IMR-90 (cell line): Measurements from ENCODE around the gene WDR49. TPM values are rescaled to one million over a fixed set of nuclear protein-coding genes. Genes with fewer than 3 reads are reported as not detected.

Experiments used
- ATAC-seq: fragments of 200-7000 bp; cut with Tn5 transposase; 2 replicates; pipeline ENCODE4 v1.9.1; 2020; ENCODE audit warnings: low read depth, mild to moderate bottlenecking, moderate library complexity
- BruUV-seq: library from RNA; stranded (reverse); fragments of 400-500 nt; replicated peaks from 2 replicates; lab custom pipeline; 2021; lab: Mats Ljungman, UMichigan
- CTCF ChIA-PET: fragments of 300-600 bp; formaldehyde crosslinking; extraction: SDS; loops from one replicate; lab custom pipeline; 2021; ENCODE audit warnings: antibody characterized with exemption; lab: Yijun Ruan, JAX
- POLR2A ChIA-PET: fragments of 300-600 bp; sonication (Branson Sonifier 250); formaldehyde crosslinking; loops from one replicate; lab custom pipeline; 2022; ENCODE audit warnings: antibody characterized with exemption; ENCODE audit not compliant: unreplicated experiment; lab: Charles Lee
- DNase-seq: peaks from one replicate; pipeline ENCODE4 v3.0.0; 2013
- H2AFZ ChIP-seq: replicated peaks from 2 replicates; pipeline ENCODE3; 2013; ENCODE audit warnings: low read length, mild to moderate bottlenecking; ENCODE audit not compliant: poor library complexity
- H2AK5ac ChIP-seq: 2 replicates; pipeline ENCODE4 v1.6.1; 2013; ENCODE audit warnings: low read depth, low read length, inconsistent platforms
- H2AK9ac ChIP-seq: replicated peaks from 2 replicates; pipeline ENCODE3; 2013; ENCODE audit warnings: mild to moderate bottlenecking, low read depth, low read length, moderate library complexity; ENCODE audit not compliant: poor library complexity
- H2BK120ac ChIP-seq: 2 replicates; pipeline ENCODE4 v1.6.1; 2013; ENCODE audit warnings: low read depth, low read length, inconsistent platforms
- H2BK15ac ChIP-seq: 3 replicates; pipeline ENCODE4 v1.6.1; 2013; ENCODE audit warnings: low read depth, low read length, inconsistent platforms
- H2BK20ac ChIP-seq: 2 replicates; pipeline ENCODE4 v1.6.1; 2013; ENCODE audit warnings: low read depth, mild to moderate bottlenecking, inconsistent platforms, low read length, moderate library complexity
- H2BK5ac ChIP-seq: 2 replicates; pipeline ENCODE4 v1.6.1; 2013; ENCODE audit warnings: mild to moderate bottlenecking, low read depth, low read length, inconsistent platforms; ENCODE audit not compliant: poor library complexity, severe bottlenecking
- H3K14ac ChIP-seq: replicated peaks from 2 replicates; pipeline ENCODE4 v1.6.1; 2013; ENCODE audit warnings: low read depth, low read length, inconsistent platforms
- H3K18ac ChIP-seq: 2 replicates; pipeline ENCODE4 v1.6.1; 2013; ENCODE audit warnings: low read depth, low read length, control low read depth
- H3K23ac ChIP-seq: 2 replicates; pipeline ENCODE4 v1.6.1; 2013; ENCODE audit warnings: low read depth, low read length, inconsistent platforms
- H3K27ac ChIP-seq: 2 replicates; pipeline ENCODE4 v1.5.1; 2013; ENCODE audit warnings: mild to moderate bottlenecking, control low read depth, low read length; ENCODE audit not compliant: insufficient read depth
- H3K27me3 ChIP-seq: 2 replicates; pipeline ENCODE4 v1.6.1; 2013; ENCODE audit warnings: low read length; ENCODE audit not compliant: control insufficient read depth, insufficient read depth
- H3K36me3 ChIP-seq: 2 replicates; pipeline ENCODE4 v1.6.1; 2013; ENCODE audit warnings: low read length, mixed read lengths; ENCODE audit not compliant: control insufficient read depth, insufficient read depth
- H3K4ac ChIP-seq: 2 replicates; pipeline ENCODE4 v1.6.1; 2013; ENCODE audit warnings: low read depth, low read length, inconsistent platforms
- H3K4me1 ChIP-seq: 2 replicates; pipeline ENCODE4 v1.6.1; 2013; ENCODE audit warnings: low read length, mixed read lengths; ENCODE audit not compliant: control insufficient read depth, insufficient read depth
- H3K4me2 ChIP-seq: 2 replicates; pipeline ENCODE4 v1.6.1; 2013; ENCODE audit warnings: low read depth, mild to moderate bottlenecking, control low read depth, low read length, moderate library complexity
- H3K4me3 ChIP-seq: 2 replicates; pipeline ENCODE4 v1.5.1; 2013; ENCODE audit warnings: low read depth, mild to moderate bottlenecking, control low read depth, low read length, moderate library complexity; ENCODE audit not compliant: insufficient read depth
- H3K56ac ChIP-seq: 2 replicates; pipeline ENCODE4 v1.6.1; 2013; ENCODE audit warnings: low read length, inconsistent platforms; ENCODE audit not compliant: insufficient read depth; ENCODE audit errors: extremely low read depth
- H3K79me1 ChIP-seq, 2 experiments: 2 replicates each; pipeline ENCODE4 v1.6.1; 2013; ENCODE audit warnings: low read length in 2 of 2, inconsistent platforms in 1 of 2, low read depth in 1 of 2
- H3K9ac ChIP-seq: 2 replicates; pipeline ENCODE4 v1.6.1; 2013; ENCODE audit warnings: low read depth, low read length, control low read depth
- H3K9me1 ChIP-seq: 2 replicates; pipeline ENCODE4 v1.6.1; 2013; ENCODE audit warnings: low read length, inconsistent platforms; ENCODE audit not compliant: insufficient read depth
- H3K9me3 ChIP-seq: 2 replicates; pipeline ENCODE4 v1.6.1; 2013; ENCODE audit warnings: low read length; ENCODE audit not compliant: control insufficient read depth, insufficient read depth
- H4K20me1 ChIP-seq: 2 replicates; pipeline ENCODE4 v1.6.1; 2013; ENCODE audit warnings: low read length, inconsistent platforms; ENCODE audit not compliant: insufficient read depth
- H4K5ac ChIP-seq: 2 replicates; pipeline ENCODE4 v1.6.1; 2013; ENCODE audit warnings: mild to moderate bottlenecking, low read depth, low read length, control low read depth
- H4K8ac ChIP-seq, 2 experiments: 2 replicates each; pipeline ENCODE4 v1.6.1; 2013; ENCODE audit warnings: low read depth in 2 of 2, low read length in 2 of 2, control low read depth in 1 of 2, inconsistent platforms in 1 of 2
- H4K91ac ChIP-seq: 2 replicates; pipeline ENCODE4 v1.6.1; 2013; ENCODE audit warnings: low read depth, low read length, inconsistent platforms; ENCODE audit not compliant: insufficient read depth
- BHLHE40 ChIP-seq: fragments of 150-350 bp; IDR thresholded peaks from 2 replicates; pipeline ENCODE4 v1.6.1; 2016; ENCODE audit warnings: mild to moderate bottlenecking, low read depth, low read length
- CEBPB ChIP-seq: IDR thresholded peaks from 2 replicates; pipeline ENCODE4 v1.6.1; 2012; ENCODE audit warnings: low read depth, low read length, improper control_type of control experiment
- CHD1 ChIP-seq: IDR thresholded peaks from 2 replicates; pipeline ENCODE4 v1.6.1; 2012; ENCODE audit warnings: low read depth, low read length, improper control_type of control experiment
- MAFK ChIP-seq: IDR thresholded peaks from 2 replicates; pipeline ENCODE4 v1.6.1; 2012; ENCODE audit warnings: low read depth, low read length, improper control_type of control experiment
- MAZ ChIP-seq: IDR thresholded peaks from 2 replicates; pipeline ENCODE4 v1.6.1; 2012; ENCODE audit warnings: low read depth, mild to moderate bottlenecking, low read length, improper control_type of control experiment, moderate library complexity, borderline replicate concordance
- MXI1 ChIP-seq: IDR thresholded peaks from 2 replicates; pipeline ENCODE4 v1.6.1; 2012; ENCODE audit warnings: low read depth, mild to moderate bottlenecking, low read length, moderate library complexity, borderline replicate concordance
- NFE2L2 ChIP-seq: fragments of 150-350 bp; IDR thresholded peaks from 2 replicates; pipeline ENCODE4 v1.6.1; 2016; ENCODE audit warnings: low read depth, mild to moderate bottlenecking, low read length
- RCOR1 ChIP-seq: IDR thresholded peaks from 2 replicates; pipeline ENCODE4 v1.6.1; 2012; ENCODE audit warnings: mild to moderate bottlenecking, low read length, improper control_type of control experiment; ENCODE audit not compliant: insufficient replicate concordance
- RFX5 ChIP-seq: IDR thresholded peaks from 2 replicates; pipeline ENCODE4 v1.8.0; 2012; ENCODE audit warnings: low read depth, mild to moderate bottlenecking, low read length, moderate library complexity
- SMC3 ChIP-seq: fragments of 150-350 bp; IDR thresholded peaks from 2 replicates; pipeline ENCODE4 v1.6.1; 2016; ENCODE audit warnings: low read depth, mild to moderate bottlenecking, antibody characterized with exemption, low read length, moderate library complexity
- WGBS, 2 experiments: methylation state at CpG; one replicate each; pipeline versions ENCODE4 v1.1.5 to v1.1.7; 2013; ENCODE audit warnings: missing lambda C conversion rate in 2 of 2; ENCODE audit not compliant: insufficient read length in 1 of 2; ENCODE audit errors: extremely low coverage in 2 of 2; 5-methylcytosine and 5-hydroxymethylcytosine counted together
- dilution Hi-C: fragments of 300-500 bp; cut with HindIII; formaldehyde crosslinking; loops from one replicate; pipeline ENCODE4 v1.14.3; 2018; ENCODE audit warnings: low sequenced_read_pairs; ENCODE audit not compliant: unreplicated experiment
- in situ Hi-C: fragments of 300-500 bp; cut with MboI; formaldehyde crosslinking; loops from 3 replicates; pipeline ENCODE4 v1.14.3; 2019; ENCODE audit warnings: low sequenced_read_pairs, inconsistent platforms, mixed read lengths
- intact Hi-C: fragments of 100-400 bp; cut with micrococcal nuclease; formaldehyde crosslinking; loops from 2 replicates; pipeline ENCODE4 v1.10.0; 2022
- polyA plus RNA-seq, 3 experiments: library from polyadenylated mRNA; depleted of rRNA; stranded (reverse); fragments of >200 nt; gene quantifications; 2 replicates each; pipeline ENCODE4 v1.2.3, GENCODE V29; 2012; ENCODE audit warnings: low replicate concordance in 1 of 3
- total RNA-seq: library from RNA; depleted of rRNA; stranded (reverse); fragments of >200 nt; gene quantifications from 2 replicates; pipeline ENCODE4 v1.2.3, GENCODE V29; 2012
- TF ChIP-seq, protein P1 (sequence below): fragments of 150-350 bp; IDR thresholded peaks from 2 replicates; pipeline ENCODE4 v1.6.1; 2017; ENCODE audit warnings: mild to moderate bottlenecking, antibody characterized with exemption, low read length, low read depth
- TF ChIP-seq, protein P2 (sequence below): fragments of 150-350 bp; IDR thresholded peaks from 2 replicates; pipeline ENCODE4 v1.6.1; 2016; ENCODE audit warnings: low read depth, mild to moderate bottlenecking, low read length, moderate library complexity, borderline replicate concordance

Gene WDR49
- total and polyA plus RNA-seq, 2 of the 4 experiments (the other 2 are of a cell fraction) = not detected

DNA sequence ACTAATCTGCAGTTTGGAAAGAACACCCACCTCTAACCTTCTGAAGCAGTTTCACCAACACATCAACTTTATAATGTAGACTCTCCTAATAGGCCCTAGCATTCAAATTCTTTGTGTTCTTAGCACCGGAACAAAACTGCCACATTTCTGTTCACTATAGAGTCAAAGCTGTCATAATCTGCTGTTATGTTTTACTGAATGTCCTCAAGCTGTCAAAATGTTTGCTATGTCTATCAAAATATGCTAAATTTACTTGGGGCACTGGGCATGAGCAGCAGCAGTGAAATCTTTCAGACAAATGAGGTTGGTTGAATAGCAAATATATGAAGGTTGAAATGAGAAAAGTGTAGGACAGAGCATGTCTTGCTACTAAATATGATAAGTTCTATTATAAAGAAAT lies 1.9 kb downstream of the WDR49 start:
- Histone ChIP-seq H4K8ac (no peak overlapping the region), H3K9ac (no peak overlapping the region), H3K23ac (no peak overlapping the region), H3K18ac (no peak overlapping the region), H3K79me1 (no peaks in the 10 kb centered on the region), H3K14ac (no peak overlapping the region), H2AK9ac (no peak overlapping the region), H2BK5ac (no peak overlapping the region), H3K27ac (no peak overlapping the region), H2BK15ac (no peak overlapping the region), H2AFZ (no peak overlapping the region), H3K9me3 (no peaks in the 10 kb centered on the region), H3K36me3 (no peaks in the 10 kb centered on the region), H2AK5ac (no peak overlapping the region), H4K91ac (no peak overlapping the region), H3K56ac (no peak overlapping the region), H3K27me3 (no peaks in the 10 kb centered on the region), H2BK20ac (no peak overlapping the region), H3K4ac (no peak overlapping the region), H3K4me3 (no peak overlapping the region), H3K4me1 (no peaks in the 10 kb centered on the region), H3K4me2 (no peak overlapping the region), H2BK120ac (no peak overlapping the region), H4K5ac (no peak overlapping the region), H3K9me1 (no peaks in the 10 kb centered on the region), H4K20me1 (no peaks in the 10 kb centered on the region)
- ATAC-seq (no peak), DNase-seq (no peak)
- WGBS, 2 experiments = no CpG with 5 or more reads among the region's 1 CpG
- dilution Hi-C loops = no loop called here
- TF ChIP-seq NFE2L2 = no peak
- no peak for TF ChIP-seq MAZ
- TF ChIP-seq, protein P1, sequence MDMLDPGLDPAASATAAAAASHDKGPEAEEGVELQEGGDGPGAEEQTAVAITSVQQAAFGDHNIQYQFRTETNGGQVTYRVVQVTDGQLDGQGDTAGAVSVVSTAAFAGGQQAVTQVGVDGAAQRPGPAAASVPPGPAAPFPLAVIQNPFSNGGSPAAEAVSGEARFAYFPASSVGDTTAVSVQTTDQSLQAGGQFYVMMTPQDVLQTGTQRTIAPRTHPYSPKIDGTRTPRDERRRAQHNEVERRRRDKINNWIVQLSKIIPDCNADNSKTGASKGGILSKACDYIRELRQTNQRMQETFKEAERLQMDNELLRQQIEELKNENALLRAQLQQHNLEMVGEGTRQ = no peak
- TF ChIP-seq MXI1 = no peak
- TF ChIP-seq RFX5 = no peak
- TF ChIP-seq RCOR1 = no peak
- TF ChIP-seq CEBPB = no peak
- no peak for TF ChIP-seq SMC3
- TF ChIP-seq CHD1 = no peak
- no peak for TF ChIP-seq BHLHE40
- no peak for TF ChIP-seq MAFK
- TF ChIP-seq, protein P2, sequence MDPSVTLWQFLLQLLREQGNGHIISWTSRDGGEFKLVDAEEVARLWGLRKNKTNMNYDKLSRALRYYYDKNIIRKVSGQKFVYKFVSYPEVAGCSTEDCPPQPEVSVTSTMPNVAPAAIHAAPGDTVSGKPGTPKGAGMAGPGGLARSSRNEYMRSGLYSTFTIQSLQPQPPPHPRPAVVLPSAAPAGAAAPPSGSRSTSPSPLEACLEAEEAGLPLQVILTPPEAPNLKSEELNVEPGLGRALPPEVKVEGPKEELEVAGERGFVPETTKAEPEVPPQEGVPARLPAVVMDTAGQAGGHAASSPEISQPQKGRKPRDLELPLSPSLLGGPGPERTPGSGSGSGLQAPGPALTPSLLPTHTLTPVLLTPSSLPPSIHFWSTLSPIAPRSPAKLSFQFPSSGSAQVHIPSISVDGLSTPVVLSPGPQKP = no peak
- no TSS peak for BruUV-seq
- in situ Hi-C loops = no loop called here
- POLR2A ChIA-PET = no interaction called here
- intact Hi-C loops = no loop called here
- CTCF ChIA-PET = no interaction called here
